Muscle of leg (tissue), 11 donors: ENCODE data around the gene NBAS. TPM values are rescaled to one million over a fixed set of nuclear protein-coding genes. Genes with fewer than 3 reads are reported as not detected.
"Not testable (repeated sequence)": the region's sequence is repeated elsewhere in the genome, so short reads cannot be mapped to it uniquely, and the experiment has no call there.

Experiments
- DNase-seq: peaks from one replicate; pipeline ENCODE4 v3.0.0; 2013
- H3K27ac ChIP-seq: one replicate; pipeline ENCODE4 v1.5.1; 2013; ENCODE audit warnings: mild to moderate bottlenecking, low read length, control low read depth
- H3K27me3 ChIP-seq: one replicate; pipeline ENCODE4 v1.6.1; 2013; ENCODE audit warnings: low read length; ENCODE audit not compliant: control insufficient read depth, insufficient read depth
- H3K36me3 ChIP-seq: one replicate; pipeline ENCODE4 v1.6.1; 2013; ENCODE audit warnings: low read length; ENCODE audit not compliant: control insufficient read depth, insufficient read depth
- H3K4me1 ChIP-seq: one replicate; pipeline ENCODE4 v1.6.1; 2013; ENCODE audit warnings: low read length; ENCODE audit not compliant: control insufficient read depth, insufficient read depth
- H3K4me3 ChIP-seq: one replicate; pipeline ENCODE4 v1.5.1; 2013; ENCODE audit warnings: low read length, control low read depth
- H3K9me3 ChIP-seq: replicated peaks from 2 replicates; pipeline ENCODE4 v1.6.1; 2013; ENCODE audit warnings: low read depth, low read length; ENCODE audit not compliant: control insufficient read depth
- WGBS: methylation state at CpG from one replicate; pipeline ENCODE4 v1.1.5; 2013; ENCODE audit warnings: missing lambda C conversion rate; ENCODE audit not compliant: insufficient coverage; 5-methylcytosine and 5-hydroxymethylcytosine counted together
- polyA plus RNA-seq, 8 donors: library from polyadenylated mRNA; unstranded; fragments of 120-200 nt; gene quantifications; one replicate each; pipeline versions ENCODE4 v1.2.1 to v1.2.3, GENCODE V29; 2013; ENCODE audit warnings: inconsistent platforms in 1 of 8, low replicate concordance in 1 of 8; ENCODE audit not compliant: insufficient read length in 8 of 8, insufficient read depth in 1 of 8
- total RNA-seq: library from RNA; stranded (reverse); fragments of 120-200 nt; gene quantifications from one replicate; pipeline ENCODE4 v1.2.4, GENCODE V29; 2013

NBAS gene
- total and polyA plus RNA-seq, 9 donors, result 33.3 to 57.5 (median 36.1) TPM

DNA sequence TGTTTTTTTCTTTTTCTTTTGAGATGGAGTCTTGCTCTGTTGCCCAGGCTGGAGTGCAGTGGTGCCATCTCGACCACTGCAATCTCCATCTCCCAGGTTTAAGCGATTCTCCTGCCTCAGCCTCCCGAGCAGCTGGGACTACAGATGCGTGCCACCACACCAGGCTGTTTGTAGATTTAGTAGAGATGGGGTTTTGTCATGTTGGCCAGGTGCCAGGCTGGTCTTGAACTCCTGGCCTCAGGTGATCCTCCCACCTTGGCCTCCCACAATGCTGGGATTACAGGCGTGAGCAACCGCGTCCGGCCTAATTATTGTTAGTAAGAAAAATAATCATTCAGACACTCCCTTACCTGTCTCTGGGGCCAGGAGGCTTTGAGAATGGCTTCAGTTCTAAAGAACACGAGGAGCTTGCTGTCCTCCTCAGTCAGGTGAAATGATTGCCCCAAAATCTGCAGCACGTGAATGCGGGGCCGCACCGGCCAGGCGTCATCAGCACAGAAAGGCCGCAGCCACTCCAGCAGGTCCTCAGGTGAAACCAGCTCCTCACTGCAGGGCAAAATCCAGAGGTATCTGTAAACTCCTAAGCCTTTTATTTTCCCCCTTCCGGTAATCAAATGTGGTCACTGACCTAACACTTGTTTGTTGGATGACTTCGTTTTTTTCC, 342.6 kb downstream of the NBAS start:
- peaks cover 7% of the 10 kb centered on the region for H3K36me3 ChIP-seq

GRCh38 chr2:15212249-15212648, 348.9 kb downstream of the NBAS start:
- H3K27me3 ChIP-seq, result no peaks in the 10 kb centered on the region
- H3K4me1 ChIP-seq, result no peaks in the 10 kb centered on the region
- DNase-seq, result no peak
- H3K27ac ChIP-seq, result no peak overlapping the region
- H3K9me3 ChIP-seq, result no peaks in the 10 kb centered on the region
- H3K36me3 ChIP-seq, result peaks cover 5% of the 10 kb centered on the region
- 90% methylated on average over 5 of the region's 6 CpGs for WGBS
- no peak overlapping the region for H3K4me3 ChIP-seq

More for the DNA sequence above, 342.6 kb downstream of the NBAS start:
- H3K9me3 ChIP-seq, result no peaks in the 10 kb centered on the region
- 100% methylated on average over 2 of the region's 17 CpGs for WGBS
- H3K27me3 ChIP-seq, result no peaks in the 10 kb centered on the region
- DNase-seq, result no peak
- H3K4me1 ChIP-seq, result no peaks in the 10 kb centered on the region
- H3K27ac ChIP-seq, result no peak overlapping the region
- no peak overlapping the region for H3K4me3 ChIP-seq

GRCh38 chr2:15210542-15210941, 350.6 kb downstream of the NBAS start:
- H3K4me3 ChIP-seq, DNase-seq, H3K9me3 ChIP-seq, H3K4me1 ChIP-seq, H3K27ac ChIP-seq, H3K36me3 ChIP-seq, H3K27me3 ChIP-seq: not testable (repeated sequence)
- WGBS, result no CpG with 5 or more reads among the region's 1 CpG

- Histone ChIP-seq H3K9me3 (no peaks in the 10 kb centered on the region), H3K27me3 (no peaks in the 10 kb centered on the region), H3K4me1 (no peaks in the 10 kb centered on the region), H3K27ac (no peak overlapping the region), H3K4me3 (no peak overlapping the region), H3K36me3 (peaks cover 2% of the 10 kb centered on the region)
- no peak for DNase-seq
- WGBS, result 79% methylated on average over 1 of the region's 1 CpG
These were observed 354.7 kb downstream of the NBAS start for GRCh38 chr2:15206419-15206818.

DNA sequence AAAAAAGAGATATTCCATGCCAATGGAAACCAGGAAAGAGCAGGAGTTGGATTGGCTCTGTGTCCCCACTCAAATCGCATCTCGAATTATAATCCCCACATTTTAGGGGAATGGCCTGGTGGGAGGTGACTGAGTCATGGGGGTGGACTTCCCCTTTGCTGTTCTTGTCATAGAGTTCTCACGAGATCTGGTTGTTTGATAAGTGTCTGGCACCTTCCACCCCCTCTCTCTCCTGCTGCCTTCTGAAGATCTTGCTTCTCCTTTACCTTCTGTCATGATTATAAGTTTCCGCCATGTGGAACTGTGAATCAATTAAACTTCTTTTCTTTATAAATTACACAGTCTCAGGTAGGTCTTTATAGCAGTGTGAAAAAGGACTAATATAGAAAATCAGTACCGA, 355.6 kb downstream of the NBAS start:
- 100% methylated on average over 1 of the region's 5 CpGs for WGBS

GRCh38 chr2:15201009-15201408, 360.1 kb downstream of the NBAS start:
- no peak overlapping the region for H3K27ac ChIP-seq
- no peaks in the 10 kb centered on the region for H3K4me1 ChIP-seq
- H3K4me3 ChIP-seq, result no peak overlapping the region
- no peaks in the 10 kb centered on the region for H3K27me3 ChIP-seq
- H3K9me3 ChIP-seq, result no peaks in the 10 kb centered on the region
- DNase-seq, result no peak
- no peaks in the 10 kb centered on the region for H3K36me3 ChIP-seq
- no CpG with 5 or more reads among the region's 1 CpG for WGBS

More for the DNA sequence above, 355.6 kb downstream of the NBAS start:
- DNase-seq, result no peak
- H3K27ac ChIP-seq, result no peak overlapping the region
- H3K4me3 ChIP-seq, result no peak overlapping the region
- no peaks in the 10 kb centered on the region for H3K4me1 ChIP-seq
- H3K27me3 ChIP-seq, result no peaks in the 10 kb centered on the region
- H3K9me3 ChIP-seq, result no peaks in the 10 kb centered on the region
- peaks cover 2% of the 10 kb centered on the region for H3K36me3 ChIP-seq

- Histone ChIP-seq H3K36me3 (no peaks in the 10 kb centered on the region), H3K9me3 (no peaks in the 10 kb centered on the region), H3K27me3 (no peaks in the 10 kb centered on the region), H3K4me1 (no peaks in the 10 kb centered on the region), H3K4me3 (no peak overlapping the region), H3K27ac (no peak overlapping the region)
- no peak for DNase-seq
These were observed 360.6 kb downstream of the NBAS start for GRCh38 chr2:15200581-15200980.

DNA sequence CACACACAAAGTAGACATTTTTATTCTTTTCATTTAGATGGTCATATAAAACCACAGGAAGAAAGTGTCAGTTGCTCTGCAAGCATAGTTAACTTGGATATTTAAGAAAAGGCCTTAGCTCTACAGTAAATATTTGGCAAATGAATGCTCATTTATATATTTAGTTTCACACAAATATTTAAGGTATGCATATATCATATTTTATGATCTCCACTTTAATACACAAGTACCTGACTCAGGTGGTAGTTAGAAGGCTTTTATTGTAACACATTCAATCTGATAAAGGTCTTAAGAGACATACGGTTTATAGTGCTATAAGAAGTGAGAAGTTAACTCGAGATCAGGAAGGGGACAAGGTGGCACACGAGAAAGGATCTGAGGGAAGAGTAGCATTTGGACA, 363.1 kb downstream of the NBAS start:
- 95% methylated on average over 3 of the region's 3 CpGs for WGBS
- DNase-seq, result no peak
- Histone ChIP-seq H3K27me3 (no peaks in the 10 kb centered on the region), H3K4me3 (no peak overlapping the region), H3K9me3 (no peaks in the 10 kb centered on the region), H3K36me3 (no peaks in the 10 kb centered on the region), H3K4me1 (no peaks in the 10 kb centered on the region), H3K27ac (no peak overlapping the region)

DNA sequence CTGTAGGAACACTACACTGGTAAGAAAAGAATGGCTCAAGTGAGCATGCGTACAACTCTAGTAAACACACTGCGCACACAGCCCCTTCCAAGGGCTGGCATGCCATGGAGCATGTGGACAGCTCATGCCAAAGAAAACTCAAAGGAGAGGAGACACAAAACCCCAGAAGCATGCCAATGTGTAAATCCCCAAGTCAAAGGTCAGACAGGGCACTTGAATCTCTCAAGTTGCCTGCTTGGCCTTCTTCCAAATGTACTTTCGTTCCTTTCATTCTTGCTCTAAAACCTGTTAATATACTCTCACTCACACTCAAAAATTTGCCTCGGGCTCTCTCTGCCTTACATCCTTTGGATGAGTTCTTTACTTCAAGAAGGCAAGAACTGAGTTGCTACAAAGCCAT, 365.3 kb downstream of the NBAS start:
- Histone ChIP-seq H3K4me3 (no peak overlapping the region), H3K36me3 (no peaks in the 10 kb centered on the region), H3K27me3 (no peaks in the 10 kb centered on the region), H3K4me1 (no peaks in the 10 kb centered on the region), H3K27ac (no peak overlapping the region), H3K9me3 (no peaks in the 10 kb centered on the region)
- no peak for DNase-seq
- 62% methylated on average over 2 of the region's 4 CpGs for WGBS

DNA sequence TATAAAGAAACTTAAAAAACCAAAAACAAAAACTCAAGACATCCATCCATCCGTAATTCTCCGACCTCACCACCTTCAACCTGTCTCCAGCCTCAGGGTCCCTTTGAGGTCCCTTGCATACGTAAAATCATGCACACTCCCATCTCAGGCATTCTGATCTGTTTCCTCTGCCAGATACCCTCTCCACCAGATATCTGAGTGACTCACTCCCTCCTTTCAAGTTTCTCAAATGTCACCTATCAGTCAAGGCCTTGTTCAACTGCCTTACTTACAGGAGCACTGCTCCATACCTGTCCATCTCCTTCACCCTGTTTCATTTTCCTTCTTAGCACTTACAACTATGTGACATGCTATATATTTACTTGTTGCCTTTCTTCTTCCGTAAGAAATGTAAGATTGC, 369.3 kb downstream of the NBAS start:
- Histone ChIP-seq H3K36me3 (peaks cover 3% of the 10 kb centered on the region), H3K4me3 (no peak overlapping the region), H3K4me1 (no peaks in the 10 kb centered on the region), H3K27ac (no peak overlapping the region), H3K9me3 (no peaks in the 10 kb centered on the region), H3K27me3 (no peaks in the 10 kb centered on the region)
- 91% methylated on average over 3 of the region's 4 CpGs for WGBS
- no peak for DNase-seq

DNA sequence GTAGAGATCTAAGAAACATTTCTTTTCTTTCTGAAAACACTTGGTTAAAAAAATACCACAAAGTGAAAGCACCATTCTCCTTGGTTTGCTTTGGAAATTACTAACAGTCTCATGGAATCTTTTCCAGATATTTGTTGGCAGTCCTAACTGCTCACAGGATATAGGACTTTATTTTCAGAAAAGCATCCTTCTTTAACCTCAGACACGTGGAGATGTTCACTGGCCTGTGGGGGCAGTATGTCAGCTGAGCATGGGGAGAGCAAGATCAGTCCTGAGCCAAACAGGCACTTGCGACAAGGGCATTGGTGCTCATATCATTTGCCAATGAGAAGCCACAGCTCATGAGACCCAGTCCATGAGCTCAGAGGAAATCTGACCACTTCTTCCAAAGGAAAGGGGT, 371.9 kb downstream of the NBAS start:
- Histone ChIP-seq H3K36me3 (peaks cover 7% of the 10 kb centered on the region), H3K27me3 (no peaks in the 10 kb centered on the region), H3K9me3 (no peaks in the 10 kb centered on the region), H3K27ac (no peak overlapping the region), H3K4me3 (no peak overlapping the region), H3K4me1 (no peaks in the 10 kb centered on the region)
- WGBS, result 38% methylated on average over 1 of the region's 2 CpGs
- peak; percentile 66 for DNase-seq
